ENCODE results near the gene HIC1. TPM values are rescaled to one million over a fixed set of nuclear protein-coding genes. Genes with fewer than 3 reads are reported as not detected.
A peak's percentile ranks its signal among the peaks of the same experiment; 100 is the strongest.

HIC1 gene
- total RNA-seq, 1 donor from 2014 or later, result 23.5 TPM

DNA sequence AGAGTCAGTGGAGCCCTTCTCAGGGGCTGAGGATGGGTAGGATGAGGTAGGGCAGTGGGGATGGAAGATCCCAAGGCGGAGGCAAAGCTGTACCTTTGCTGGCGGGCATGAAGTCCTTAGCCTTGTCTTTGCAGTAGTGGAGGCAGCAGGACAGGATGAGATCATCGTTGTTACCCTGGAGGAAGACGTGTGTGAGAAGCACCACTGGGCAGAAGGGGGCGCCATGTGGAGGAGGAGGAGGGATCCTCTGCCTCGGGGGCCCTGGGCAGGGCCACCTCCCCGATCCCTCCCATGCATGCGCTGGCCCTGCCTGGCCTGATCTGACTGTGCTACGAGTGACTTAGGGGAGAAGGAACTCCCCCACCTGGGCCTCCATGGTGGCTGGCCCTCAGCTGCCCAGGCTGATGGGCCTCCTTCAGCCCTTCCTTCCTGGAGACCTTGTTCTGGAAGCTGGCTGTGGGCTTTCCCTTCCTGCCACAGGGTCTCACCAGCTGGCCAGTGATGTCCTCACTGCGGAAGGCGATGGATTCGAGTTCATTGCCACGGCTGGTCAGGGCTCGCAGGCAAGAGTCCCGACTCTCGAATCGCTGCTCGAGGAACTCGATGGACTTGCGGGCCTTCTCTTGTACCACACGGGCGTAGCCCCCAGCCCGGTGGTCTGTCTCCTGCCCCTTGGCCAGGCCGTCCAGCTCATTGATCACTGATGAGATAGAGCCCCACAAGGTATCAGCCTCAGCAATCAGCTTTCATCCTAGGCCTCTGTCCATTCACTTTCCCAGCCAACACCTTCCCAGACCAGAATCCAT lies 10.3 kb downstream of the HIC1 start:
- Histone ChIP-seq H3K36me3 (ENCODE audit: control insufficient read depth in 3 of 3, insufficient read depth in 3 of 3, low read length in 3 of 3) (peaks cover 27 to 55% (median 33%) of the 10 kb centered on the region in 3 donors), H3K4me1 (ENCODE audit: control insufficient read depth in 3 of 3, insufficient read depth in 3 of 3, low read length in 3 of 3) (peaks cover 77 to 87% (median 80%) of the 10 kb centered on the region in 3 donors), H3K9ac (ENCODE audit: low read depth in 1 of 3, low read length in 3 of 3) (peak overlapping the region in 1 of 3 donors; percentile 66)

DNA sequence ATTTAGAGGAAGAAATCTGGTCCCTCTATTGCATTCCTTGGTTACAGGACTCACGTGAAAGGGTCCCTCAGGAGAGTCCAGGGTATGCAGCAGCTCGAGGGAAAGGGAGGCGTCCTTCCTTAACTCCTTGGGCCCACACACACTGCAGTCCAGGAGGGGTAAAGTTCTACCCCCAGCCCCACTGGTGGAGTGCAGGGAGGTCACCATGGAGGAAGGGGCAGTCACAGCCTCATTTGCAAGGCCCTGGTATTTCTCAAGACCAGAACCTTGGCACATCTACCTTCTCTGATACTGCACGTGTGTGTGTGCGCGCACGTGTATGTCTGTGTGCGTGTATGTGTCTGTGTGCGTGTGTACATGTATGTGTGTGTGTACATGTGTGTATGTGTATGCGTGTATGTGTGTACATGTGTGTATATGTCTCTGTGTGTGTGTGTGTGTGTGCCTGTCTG lies 11.1 kb downstream of the HIC1 start:
- Histone ChIP-seq H3K9ac (ENCODE audit: low read depth in 1 of 3, low read length in 3 of 3) (peak overlapping the region in 1 of 3 donors; percentile 66), H3K27ac (ENCODE audit: low read depth, low read length) (peak overlapping the region; percentile 76), H3K36me3 (ENCODE audit: control insufficient read depth in 3 of 3, insufficient read depth in 3 of 3, low read length in 3 of 3) (peaks cover 27 to 47% (median 31%) of the 10 kb centered on the region in 3 donors), H3K4me3 (ENCODE audit: low read length in 3 of 3) (no peak overlapping the region), H3K4me1 (ENCODE audit: control insufficient read depth in 3 of 3, insufficient read depth in 3 of 3, low read length in 3 of 3) (peaks cover 77 to 89% (median 78%) of the 10 kb centered on the region in 3 donors), H3K9me3 (ENCODE audit: control insufficient read depth in 3 of 3, low read length in 3 of 3) (no peaks in the 10 kb centered on the region), H3K27me3 (ENCODE audit: control insufficient read depth in 3 of 3, insufficient read depth in 3 of 3, low read length in 3 of 3) (no peaks in the 10 kb centered on the region)

More for the DNA sequence above, 10.3 kb downstream of the HIC1 start:
- Histone ChIP-seq H3K4me3 (ENCODE audit: low read length in 3 of 3) (no peak overlapping the region), H3K9me3 (ENCODE audit: control insufficient read depth in 3 of 3, low read length in 3 of 3) (no peaks in the 10 kb centered on the region), H3K27ac (ENCODE audit: low read depth, low read length) (peak overlapping the region; percentile 76), H3K27me3 (ENCODE audit: control insufficient read depth in 3 of 3, insufficient read depth in 3 of 3, low read length in 3 of 3) (no peaks in the 10 kb centered on the region)

DNA sequence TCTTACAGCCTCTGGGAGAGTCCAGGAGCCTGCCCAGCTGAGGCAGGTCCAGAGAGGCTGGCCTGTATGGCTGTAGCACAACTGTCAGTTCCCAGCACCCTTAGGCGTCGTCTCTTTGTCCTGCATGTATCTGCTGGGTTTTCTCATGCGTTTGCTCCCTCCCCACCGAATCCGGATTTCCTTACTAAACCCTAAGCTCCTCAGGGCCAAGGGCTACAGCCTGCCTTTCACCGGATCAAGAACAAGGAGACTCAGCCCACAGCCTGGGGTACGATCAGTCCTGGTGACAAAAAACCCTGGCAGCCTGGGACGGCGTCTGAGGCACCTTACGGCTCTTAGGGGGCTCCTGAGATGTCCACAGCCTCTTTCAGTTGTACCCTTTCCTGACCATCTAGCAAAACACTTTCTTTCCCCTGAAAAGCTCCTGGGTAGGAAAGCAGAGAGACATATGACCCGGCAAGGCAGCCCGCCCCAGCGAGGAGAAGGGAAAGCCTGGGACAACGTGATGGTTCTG lies 12.2 kb downstream of the HIC1 start:
- H3K4me1 ChIP-seq (ENCODE audit: control insufficient read depth in 3 of 3, insufficient read depth in 3 of 3, low read length in 3 of 3), result peaks cover 74 to 89% (median 76%) of the 10 kb centered on the region in 3 donors
- no peaks in the 10 kb centered on the region for H3K9me3 ChIP-seq (ENCODE audit: control insufficient read depth in 3 of 3, low read length in 3 of 3)
- H3K4me3 ChIP-seq (ENCODE audit: low read length in 3 of 3), result no peak overlapping the region
- peak overlapping the region; percentile 76 for H3K27ac ChIP-seq (ENCODE audit: low read depth, low read length)
- no peaks in the 10 kb centered on the region for H3K27me3 ChIP-seq (ENCODE audit: control insufficient read depth in 3 of 3, insufficient read depth in 3 of 3, low read length in 3 of 3)
- H3K36me3 ChIP-seq (ENCODE audit: control insufficient read depth in 3 of 3, insufficient read depth in 3 of 3, low read length in 3 of 3), result peaks cover 27 to 42% (median 31%) of the 10 kb centered on the region in 3 donors
- peak overlapping the region; percentile 34 to 66 (median 54) for H3K9ac ChIP-seq (ENCODE audit: low read depth in 1 of 3, low read length in 3 of 3)

DNA sequence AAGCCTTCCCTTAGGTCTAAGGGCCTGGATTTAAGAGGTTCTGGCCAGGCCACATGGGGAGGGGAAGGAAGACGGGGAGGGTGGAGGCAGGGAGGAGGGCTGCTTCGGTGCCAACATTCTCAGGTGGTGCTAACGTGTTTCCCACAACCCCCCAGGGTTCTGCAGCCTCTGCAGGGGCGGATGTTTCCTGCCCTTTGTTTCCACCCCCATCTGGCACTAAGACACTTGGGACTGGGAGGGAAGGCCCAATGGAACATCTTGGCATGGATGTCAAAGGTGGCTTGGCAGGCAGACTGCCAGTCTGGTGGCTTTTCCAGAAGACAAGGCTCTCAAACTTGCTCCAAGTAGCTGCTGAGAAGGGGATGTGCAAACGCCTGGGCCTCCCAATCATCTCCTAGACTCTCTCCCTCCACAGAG lies 12.7 kb downstream of the HIC1 start:
- Histone ChIP-seq H3K4me3 (ENCODE audit: low read length in 3 of 3) (no peak overlapping the region), H3K27ac (ENCODE audit: low read depth, low read length) (peak overlapping the region; percentile 76), H3K4me1 (ENCODE audit: control insufficient read depth in 3 of 3, insufficient read depth in 3 of 3, low read length in 3 of 3) (peaks cover 75 to 85% (median 77%) of the 10 kb centered on the region in 3 donors), H3K36me3 (ENCODE audit: control insufficient read depth in 3 of 3, insufficient read depth in 3 of 3, low read length in 3 of 3) (peaks cover 32 to 40% (median 34%) of the 10 kb centered on the region in 3 donors), H3K27me3 (ENCODE audit: control insufficient read depth in 3 of 3, insufficient read depth in 3 of 3, low read length in 3 of 3) (no peaks in the 10 kb centered on the region), H3K9me3 (ENCODE audit: control insufficient read depth in 3 of 3, low read length in 3 of 3) (no peaks in the 10 kb centered on the region), H3K9ac (ENCODE audit: low read depth in 1 of 3, low read length in 3 of 3) (peak overlapping the region in 2 of 3 donors; percentile 54 to 66)

DNA sequence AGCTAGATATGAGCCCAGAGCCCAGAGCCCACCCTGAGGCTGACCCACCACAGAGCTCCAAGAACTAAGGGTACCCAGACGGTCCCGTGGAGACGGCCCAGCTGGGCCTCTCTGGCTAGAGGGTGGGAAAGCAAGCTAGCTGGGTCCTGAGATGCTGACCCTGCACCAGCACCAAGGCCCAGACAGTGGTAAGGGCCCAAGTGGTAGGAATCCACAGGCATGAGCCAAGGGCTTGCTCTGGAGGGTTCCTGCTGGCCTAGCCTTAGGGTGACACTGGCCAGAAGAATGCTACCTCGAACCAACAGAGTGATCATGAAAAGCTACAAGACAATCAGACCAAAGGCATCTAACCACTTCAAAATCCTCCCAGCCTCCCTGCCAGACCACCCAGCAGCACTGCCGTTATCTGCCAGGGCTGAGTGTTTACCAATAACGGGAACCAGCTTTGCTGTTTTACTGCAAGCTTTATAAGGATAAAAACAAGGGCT lies 13.2 kb downstream of the HIC1 start:
- peaks cover 32 to 40% (median 33%) of the 10 kb centered on the region in 3 donors for H3K36me3 ChIP-seq (ENCODE audit: control insufficient read depth in 3 of 3, insufficient read depth in 3 of 3, low read length in 3 of 3)
- H3K27me3 ChIP-seq (ENCODE audit: control insufficient read depth in 3 of 3, insufficient read depth in 3 of 3, low read length in 3 of 3), result no peaks in the 10 kb centered on the region
- H3K4me3 ChIP-seq (ENCODE audit: low read length in 3 of 3), result peak overlapping the region in 2 of 3 donors; percentile 6 to 24
- H3K9me3 ChIP-seq (ENCODE audit: control insufficient read depth in 3 of 3, low read length in 3 of 3), result no peaks in the 10 kb centered on the region
- H3K4me1 ChIP-seq (ENCODE audit: control insufficient read depth in 3 of 3, insufficient read depth in 3 of 3, low read length in 3 of 3), result peaks cover 74 to 81% (median 75%) of the 10 kb centered on the region in 3 donors
- H3K9ac ChIP-seq (ENCODE audit: low read depth in 1 of 3, low read length in 3 of 3), result peak overlapping the region in 2 of 3 donors; percentile 8 to 32
- H3K27ac ChIP-seq (ENCODE audit: low read depth, low read length), result peak overlapping the region; percentile 76

DNA sequence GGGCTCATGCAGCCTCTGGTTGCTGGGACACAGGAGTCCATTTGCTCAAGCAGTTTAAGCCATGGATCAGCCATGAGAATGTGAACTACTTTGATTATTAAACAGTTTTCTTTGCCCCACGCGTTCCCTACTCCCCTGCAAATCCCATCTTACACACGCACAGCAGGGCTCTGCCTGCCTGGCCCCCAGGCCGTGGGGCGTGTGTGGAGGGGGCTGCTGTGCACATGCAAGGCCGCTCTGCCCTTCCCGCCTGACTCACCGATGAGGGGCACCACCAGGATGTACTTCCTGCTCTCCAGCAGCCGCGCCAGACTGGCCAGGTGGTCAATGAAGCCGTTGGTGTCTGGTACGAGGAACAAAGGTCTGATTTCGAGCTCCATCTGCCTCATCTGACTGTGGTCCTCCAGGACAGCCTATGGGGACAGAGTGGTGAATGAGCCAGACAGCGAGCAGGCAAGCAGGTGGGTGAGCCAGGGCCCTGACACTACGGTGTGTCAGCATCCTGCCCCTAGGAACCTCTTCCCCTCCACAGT lies 13.7 kb downstream of the HIC1 start:
- Histone ChIP-seq H3K9me3 (ENCODE audit: control insufficient read depth in 3 of 3, low read length in 3 of 3) (no peaks in the 10 kb centered on the region), H3K27ac (ENCODE audit: low read depth, low read length) (peak overlapping the region; percentile 76), H3K36me3 (ENCODE audit: control insufficient read depth in 3 of 3, insufficient read depth in 3 of 3, low read length in 3 of 3) (peaks cover 32 to 37% (median 33%) of the 10 kb centered on the region in 3 donors), H3K27me3 (ENCODE audit: control insufficient read depth in 3 of 3, insufficient read depth in 3 of 3, low read length in 3 of 3) (no peaks in the 10 kb centered on the region), H3K4me1 (ENCODE audit: control insufficient read depth in 3 of 3, insufficient read depth in 3 of 3, low read length in 3 of 3) (peaks cover 70 to 76% (median 72%) of the 10 kb centered on the region in 3 donors), H3K4me3 (ENCODE audit: low read length in 3 of 3) (no peak overlapping the region), H3K9ac (ENCODE audit: low read depth in 1 of 3, low read length in 3 of 3) (peak overlapping the region in 2 of 3 donors; percentile 32 to 40)

DNA sequence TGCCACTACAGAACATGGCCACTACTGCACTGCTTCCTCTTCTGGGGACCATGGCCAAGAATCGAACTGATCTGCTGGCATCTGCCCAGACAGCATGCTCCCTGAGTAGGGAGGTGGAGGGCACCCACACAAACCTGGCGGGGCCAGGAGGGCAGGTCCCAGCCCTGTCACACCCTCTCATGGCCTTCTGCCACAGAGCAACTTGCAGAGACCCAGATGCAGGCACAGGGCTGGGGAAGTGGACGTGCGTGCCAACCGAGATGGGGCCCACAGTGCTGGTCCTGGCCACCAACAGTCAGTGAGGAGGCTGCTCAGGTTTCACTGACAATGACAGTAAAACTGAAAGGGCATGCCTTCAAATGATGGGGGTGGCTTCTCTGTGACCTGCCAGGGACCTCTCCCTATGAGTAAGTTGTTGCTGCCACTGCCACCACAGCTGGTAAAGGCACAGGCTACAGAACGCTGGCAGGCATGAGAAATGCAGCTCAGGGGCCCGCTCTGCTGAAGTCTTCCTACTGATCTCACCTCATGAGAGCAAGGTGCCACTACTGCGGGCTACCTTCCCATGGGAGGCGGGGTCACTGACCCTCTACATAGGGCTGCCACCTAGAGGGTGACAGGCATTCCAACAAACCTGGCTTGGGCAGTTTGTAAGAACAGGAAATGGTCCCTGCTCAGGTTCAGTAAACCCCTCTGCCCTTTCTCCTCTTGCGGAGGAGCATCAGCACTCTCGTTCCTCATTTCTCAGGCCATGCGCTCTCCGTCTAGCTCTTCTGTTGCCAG lies 15.5 kb downstream of the HIC1 start:
- peak overlapping the region in 1 of 3 donors; percentile 13 for H3K4me3 ChIP-seq (ENCODE audit: low read length in 3 of 3)
- peak overlapping the region; percentile 87 for H3K27ac ChIP-seq (ENCODE audit: low read depth, low read length)
- peaks cover 56 to 72% (median 65%) of the 10 kb centered on the region in 3 donors for H3K4me1 ChIP-seq (ENCODE audit: control insufficient read depth in 3 of 3, insufficient read depth in 3 of 3, low read length in 3 of 3)
- H3K36me3 ChIP-seq (ENCODE audit: control insufficient read depth in 3 of 3, insufficient read depth in 3 of 3, low read length in 3 of 3), result peaks cover 19 to 23% (median 20%) of the 10 kb centered on the region in 3 donors
- peak overlapping the region in 1 of 3 donors; percentile 33 for H3K9ac ChIP-seq (ENCODE audit: low read depth in 1 of 3, low read length in 3 of 3)
- no peaks in the 10 kb centered on the region for H3K9me3 ChIP-seq (ENCODE audit: control insufficient read depth in 3 of 3, low read length in 3 of 3)
- H3K27me3 ChIP-seq (ENCODE audit: control insufficient read depth in 3 of 3, insufficient read depth in 3 of 3, low read length in 3 of 3), result no peaks in the 10 kb centered on the region

DNA sequence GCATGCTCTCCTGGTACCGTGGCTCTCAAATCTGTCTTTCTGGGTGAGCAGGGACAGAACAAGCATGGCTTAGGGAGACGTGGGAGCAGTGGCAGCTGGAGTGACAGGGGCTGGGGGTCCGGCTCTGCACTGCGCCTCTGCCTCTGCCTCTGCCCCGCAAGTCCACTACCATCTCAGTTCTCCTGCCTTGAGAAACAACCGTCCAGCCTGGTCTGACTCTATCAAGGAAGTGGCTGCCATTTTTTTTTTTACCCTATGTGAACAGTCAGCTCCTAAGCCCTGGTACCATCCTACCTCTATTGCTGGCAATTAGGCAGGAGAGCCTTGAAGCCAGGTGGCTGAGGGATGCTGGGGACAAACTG lies 16.1 kb downstream of the HIC1 start:
- Histone ChIP-seq H3K9ac (ENCODE audit: low read depth in 1 of 3, low read length in 3 of 3) (peak overlapping the region in 1 of 3 donors; percentile 33), H3K9me3 (ENCODE audit: control insufficient read depth in 3 of 3, low read length in 3 of 3) (no peaks in the 10 kb centered on the region), H3K27me3 (ENCODE audit: control insufficient read depth in 3 of 3, insufficient read depth in 3 of 3, low read length in 3 of 3) (no peaks in the 10 kb centered on the region), H3K4me3 (ENCODE audit: low read length in 3 of 3) (no peak overlapping the region), H3K36me3 (ENCODE audit: control insufficient read depth in 3 of 3, insufficient read depth in 3 of 3, low read length in 3 of 3) (peaks cover 17 to 20% (median 19%) of the 10 kb centered on the region in 3 donors), H3K4me1 (ENCODE audit: control insufficient read depth in 3 of 3, insufficient read depth in 3 of 3, low read length in 3 of 3) (peaks cover 56 to 72% (median 65%) of the 10 kb centered on the region in 3 donors), H3K27ac (ENCODE audit: low read depth, low read length) (peak overlapping the region; percentile 87)
